ENCODE measurements around the gene CMYA5.
"Not testable (repeated sequence)": the region's sequence is repeated elsewhere in the genome, so short reads cannot be mapped to it uniquely, and the experiment has no call there.

Gene CMYA5

GRCh38 chr5:79689541-79690466 is at the start of gene CMYA5:
TSS of gene CMYA5 (plus strand) at chr5:79689836. CDS start at chr5:79689908, 72 bp downstream.
- DNase-seq: no peak

DNA sequence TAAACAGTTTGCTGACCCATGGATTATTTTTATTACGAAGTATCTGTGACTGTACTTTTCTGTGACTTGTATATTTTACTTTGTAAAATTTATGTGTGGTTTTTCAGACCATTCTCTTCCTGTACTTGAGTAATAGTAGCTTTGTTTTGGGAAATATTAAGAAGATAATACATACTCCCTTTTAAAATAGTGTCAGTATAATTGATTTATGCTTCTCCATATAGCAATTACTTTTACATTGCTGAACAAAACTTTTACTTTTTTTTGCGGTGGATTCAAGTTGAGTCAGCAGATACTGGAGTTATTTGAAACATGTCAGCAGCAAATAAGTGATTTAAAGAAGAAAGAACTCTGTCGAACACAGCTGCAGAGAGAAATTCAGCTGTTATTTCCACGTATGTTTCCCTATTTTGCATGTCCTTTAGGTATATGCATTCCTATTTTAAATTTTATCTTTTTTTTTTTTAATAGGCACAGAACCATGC is 49.0 kb upstream of the CMYA5 start:
- no peak for DNase-seq

GRCh38 chr5:79641414-79641813 is 48.2 kb upstream of the CMYA5 start:
- DNase-seq: no peak

GRCh38 chr5:79642210-79642609 is 47.4 kb upstream of the CMYA5 start:
- no peak for DNase-seq

DNA sequence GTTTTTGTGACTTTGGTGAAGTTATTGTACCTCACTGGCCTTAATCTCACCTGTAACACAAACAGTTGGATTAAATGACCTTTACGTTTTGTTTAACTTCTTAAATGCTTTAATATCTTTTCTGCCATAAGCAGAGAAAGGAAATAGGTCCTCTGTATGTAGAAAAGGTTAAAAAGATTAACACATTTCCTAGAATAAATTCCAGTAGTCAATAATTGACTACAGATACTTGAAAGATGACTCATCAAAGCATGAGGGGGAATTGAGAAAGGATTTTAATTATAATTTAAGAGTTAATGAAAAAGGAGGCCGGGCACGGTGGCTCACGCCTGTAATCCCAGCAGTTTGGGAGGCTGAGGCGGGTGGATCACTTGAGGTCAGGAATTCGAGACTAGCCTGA is 35.8 kb upstream of the CMYA5 start:
- DNase-seq: no peak

GRCh38 chr5:79663212-79663611 is 26.4 kb upstream of the CMYA5 start:
- no peak for DNase-seq

DNA sequence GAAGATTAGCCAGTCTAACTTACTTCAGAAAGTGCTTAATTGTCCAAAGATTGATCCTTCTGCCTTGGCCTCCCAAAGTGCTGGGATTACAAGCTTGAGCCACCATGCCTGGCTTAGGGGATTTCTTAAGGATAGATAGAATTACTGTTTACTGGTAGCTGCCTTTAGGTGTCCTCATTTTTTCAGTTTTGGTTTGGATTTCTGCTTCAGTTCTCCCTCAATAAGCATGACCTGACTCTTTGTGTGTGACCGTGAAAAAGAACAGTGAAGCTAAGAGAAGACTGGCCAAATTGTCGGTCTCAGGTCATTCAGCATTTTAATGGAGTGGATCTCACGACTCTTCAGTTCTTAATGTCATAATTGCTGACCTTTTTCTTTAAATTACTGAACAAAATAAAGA is 22.9 kb upstream of the CMYA5 start:
- no peak for DNase-seq

DNA sequence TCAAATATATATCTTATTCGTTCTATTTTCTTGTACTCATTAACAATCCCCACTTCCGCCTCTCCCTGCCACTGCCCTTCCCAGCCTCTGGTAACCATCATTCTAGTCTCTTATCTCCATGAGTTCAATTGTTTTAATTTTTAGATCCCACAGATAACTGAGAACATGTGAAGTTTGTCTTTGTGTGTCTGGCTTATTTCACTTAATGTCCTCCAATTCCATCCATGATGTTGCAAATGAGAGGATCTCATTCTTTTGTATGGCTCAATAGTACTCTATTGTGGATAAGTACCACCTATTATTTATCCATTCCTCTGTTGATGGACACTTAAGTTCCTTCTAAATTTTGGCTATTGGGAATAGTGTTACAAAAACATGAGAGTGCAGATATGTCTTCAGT is 17.2 kb upstream of the CMYA5 start:
- DNase-seq: no peak

DNA sequence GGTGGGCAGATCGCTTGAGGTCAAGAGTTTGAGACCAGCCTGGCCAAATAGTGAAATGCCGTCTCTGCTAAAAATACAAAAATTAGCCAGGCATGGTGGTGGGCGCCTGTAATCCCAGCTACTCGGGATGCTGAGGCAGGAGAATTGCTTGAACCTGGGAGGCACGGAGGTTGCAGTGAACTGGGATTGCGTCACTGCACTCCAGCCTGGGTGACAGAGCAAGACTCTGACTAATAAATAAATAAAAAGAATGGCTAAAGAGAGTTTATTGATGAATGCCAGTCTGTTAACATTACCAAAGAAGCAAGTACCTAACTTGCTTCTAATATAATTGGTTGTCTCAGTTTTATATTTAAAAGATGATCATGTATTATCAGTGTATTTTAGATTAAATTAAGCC is 13.3 kb upstream of the CMYA5 start:
- not testable (repeated sequence) for DNase-seq

GRCh38 chr5:79682102-79682501 is 7.5 kb upstream of the CMYA5 start:
- DNase-seq: not testable (repeated sequence)

GRCh38 chr5:79684782-79685181 is 4.9 kb upstream of the CMYA5 start:
- no peak for DNase-seq

DNA sequence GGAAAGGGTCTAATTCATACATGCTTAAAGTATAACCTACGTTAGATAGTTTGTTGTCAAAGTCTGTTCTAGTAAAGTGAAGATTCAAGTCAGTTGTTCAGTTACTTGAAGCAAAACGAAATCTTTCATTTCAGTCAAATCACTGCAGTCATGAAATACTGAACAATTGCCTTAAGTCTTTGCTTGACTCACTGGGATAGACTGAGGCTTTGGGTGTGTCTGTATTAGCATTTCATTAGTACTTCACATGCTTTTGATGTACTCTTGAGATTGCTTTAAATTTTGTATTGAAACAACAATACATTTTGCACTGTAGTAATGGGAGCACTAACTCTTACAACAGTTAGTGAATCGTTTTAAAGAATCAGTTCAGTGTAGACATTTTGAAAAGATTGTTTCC is 4.0 kb upstream of the CMYA5 start:
- no peak for DNase-seq

GRCh38 chr5:79686799-79687198 is 2.8 kb upstream of the CMYA5 start:
- no peak for DNase-seq

DNA sequence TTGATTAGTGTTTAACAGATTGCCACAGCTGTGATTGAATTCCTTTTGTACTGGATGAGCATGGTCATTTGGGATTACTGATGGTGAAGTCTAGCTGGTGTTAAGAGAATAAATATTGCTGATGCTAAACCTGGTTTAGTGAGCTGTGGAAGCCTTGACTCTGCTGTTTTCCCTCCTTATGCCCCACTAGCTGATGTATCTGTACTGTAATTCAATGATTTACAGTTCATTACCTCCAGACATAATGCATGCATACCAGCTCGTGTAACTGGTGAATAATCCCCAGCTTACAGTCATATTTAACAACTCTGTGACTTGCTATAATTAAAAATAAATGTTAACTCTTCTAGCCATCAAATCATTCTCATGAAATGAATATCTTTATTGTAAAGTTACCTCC is 1.7 kb upstream of the CMYA5 start:
- DNase-seq: no peak

GRCh38 chr5:79691007-79691406 is 1.4 kb downstream of the CMYA5 start:
- no peak for DNase-seq

DNA sequence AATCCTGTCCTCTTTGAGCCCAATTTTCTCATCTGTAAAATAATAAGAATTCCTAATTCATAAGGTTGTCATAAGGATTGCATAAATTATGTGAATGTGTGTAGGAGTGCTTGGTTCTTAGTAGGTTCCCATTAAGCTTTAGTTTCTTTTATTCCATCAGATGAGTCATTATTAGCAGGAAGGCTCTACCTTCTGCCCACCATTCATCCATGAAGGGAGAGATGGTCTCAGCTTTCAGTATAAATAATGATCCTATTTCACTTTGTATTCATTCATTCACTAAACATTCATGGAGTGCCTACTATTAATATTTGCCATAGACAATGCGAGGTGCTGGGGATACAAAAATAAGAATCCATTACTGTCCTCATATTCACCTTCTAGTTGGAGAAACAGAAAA is 3.0 kb downstream of the CMYA5 start:
- no peak for DNase-seq

DNA sequence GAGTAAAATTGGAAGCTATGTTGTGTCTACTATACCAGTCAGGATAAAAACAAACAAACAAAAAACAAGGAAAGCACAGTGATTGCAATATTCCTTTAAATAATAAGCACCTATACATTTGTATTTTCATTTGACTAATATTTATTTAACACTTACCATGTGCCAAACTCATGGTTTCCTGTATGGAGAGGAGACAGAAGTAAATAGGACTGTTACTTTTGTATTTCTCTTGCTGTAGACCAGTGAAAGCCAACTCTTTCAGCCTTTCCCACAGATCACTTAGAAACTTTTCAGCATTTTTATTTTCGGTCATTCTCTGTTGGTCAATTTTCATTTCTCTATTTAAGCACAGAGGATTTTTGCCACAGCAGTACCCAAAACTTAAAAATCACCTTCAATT is 4.5 kb downstream of the CMYA5 start:
- DNase-seq: no peak

DNA sequence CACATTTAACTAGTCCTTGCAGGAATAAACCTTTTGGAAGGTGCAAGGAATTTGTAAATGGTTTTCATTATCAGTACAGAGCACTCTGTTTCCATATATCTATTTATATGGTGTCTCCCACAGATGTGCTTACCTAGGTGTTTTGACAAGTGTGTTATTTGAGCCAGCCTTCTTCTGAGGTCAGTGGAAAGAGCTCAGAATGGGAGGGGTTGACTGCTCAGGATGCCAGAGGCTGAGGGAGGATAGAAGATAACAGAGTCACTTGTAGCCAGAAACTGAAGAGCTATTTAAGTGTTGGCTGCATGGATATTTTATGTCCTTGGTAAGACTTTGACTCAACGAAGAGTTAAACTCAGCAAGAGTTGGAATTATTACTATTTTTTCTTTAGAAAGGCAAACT is 5.0 kb downstream of the CMYA5 start:
- DNase-seq: no peak

GRCh38 chr5:79695526-79695925 is 5.9 kb downstream of the CMYA5 start:
- no peak for DNase-seq

DNA sequence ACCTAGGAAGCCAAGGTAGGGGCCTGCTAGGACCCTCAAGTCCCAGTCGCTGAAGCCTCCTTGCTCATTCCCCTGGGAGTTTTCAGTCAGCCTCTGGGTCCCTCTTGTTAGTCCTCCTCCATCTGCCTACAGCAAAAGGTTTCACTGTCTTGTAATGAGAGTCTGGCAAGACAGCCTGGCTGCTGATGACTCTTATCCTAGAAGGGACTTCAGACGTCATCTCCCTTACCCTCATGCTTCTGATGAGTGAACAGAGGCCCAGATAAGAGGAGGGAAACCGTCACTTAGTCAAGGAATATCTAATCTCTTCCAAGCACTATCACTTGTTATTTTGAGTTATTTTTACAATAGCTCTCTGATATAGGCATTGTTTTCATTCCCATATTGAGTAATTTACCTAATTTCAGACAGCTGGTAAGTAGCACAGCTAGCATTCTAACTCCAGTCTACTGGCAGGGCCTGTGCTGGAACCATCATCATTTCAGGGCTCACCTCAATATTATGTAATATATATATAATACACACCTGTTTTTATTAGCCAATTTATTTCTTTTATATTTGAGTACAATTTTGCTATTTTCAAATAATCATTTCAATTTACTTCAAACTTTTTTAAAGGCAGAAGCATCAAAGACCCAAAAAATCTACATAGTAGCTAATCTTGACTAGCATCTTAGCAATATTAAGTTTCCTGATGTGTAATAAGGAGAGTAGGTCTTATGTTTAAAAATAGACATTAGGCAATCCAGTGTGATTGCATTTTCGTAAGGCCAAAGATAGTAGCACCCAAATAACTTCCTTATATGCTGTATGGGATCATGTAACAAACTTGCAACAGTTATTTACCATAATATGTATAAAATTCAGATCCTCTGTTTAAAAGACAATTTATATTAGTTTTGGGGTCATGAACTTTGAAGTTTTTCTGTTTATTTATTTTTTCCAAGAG is 7.9 kb downstream of the CMYA5 start:
- DNase-seq: no peak

DNA sequence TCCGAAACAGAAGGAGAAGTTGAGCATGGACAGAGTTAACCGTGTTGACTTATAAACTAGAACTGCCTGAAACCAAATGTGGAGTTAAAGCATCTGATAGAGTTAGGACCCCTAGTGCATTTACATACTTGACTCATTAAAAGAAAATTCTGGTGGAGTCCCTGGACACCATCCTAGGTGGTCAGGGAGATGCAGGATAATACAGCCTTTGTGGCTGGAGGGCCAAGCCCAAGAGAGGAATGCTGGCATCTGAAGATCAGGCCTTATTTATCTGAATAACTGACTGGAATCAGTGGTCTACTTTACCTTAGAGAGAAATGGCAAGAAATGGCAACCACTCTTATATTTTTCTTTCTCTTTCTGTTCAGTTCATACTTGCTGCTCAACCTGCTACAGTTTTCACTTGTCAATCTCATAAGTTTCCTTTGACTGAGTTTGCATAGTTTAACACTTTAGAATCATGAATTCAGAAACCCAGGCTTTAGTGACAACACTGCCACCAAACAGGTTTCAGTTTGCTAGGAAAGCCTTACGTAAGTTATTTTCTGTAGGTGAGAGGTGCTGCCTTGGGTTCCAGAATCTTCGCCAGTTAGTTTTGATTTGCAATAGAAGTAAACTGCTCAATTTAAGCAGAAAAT is 10.2 kb downstream of the CMYA5 start:
- DNase-seq: no peak

GRCh38 chr5:79702606-79703380 is 13.2 kb downstream of the CMYA5 start:
- DNase-seq: no peak

GRCh38 chr5:79703381-79703645 is 13.7 kb downstream of the CMYA5 start:
- no peak for DNase-seq
